Measurements from ENCODE around the gene OSBPL10. TPM values are rescaled to one million over a fixed set of nuclear protein-coding genes. Genes with fewer than 3 reads are reported as not detected.

The OSBPL10 gene
- total and polyA plus RNA-seq, 2 experiments from 2014 or later: 2.2 to 7.7 TPM

DNA sequence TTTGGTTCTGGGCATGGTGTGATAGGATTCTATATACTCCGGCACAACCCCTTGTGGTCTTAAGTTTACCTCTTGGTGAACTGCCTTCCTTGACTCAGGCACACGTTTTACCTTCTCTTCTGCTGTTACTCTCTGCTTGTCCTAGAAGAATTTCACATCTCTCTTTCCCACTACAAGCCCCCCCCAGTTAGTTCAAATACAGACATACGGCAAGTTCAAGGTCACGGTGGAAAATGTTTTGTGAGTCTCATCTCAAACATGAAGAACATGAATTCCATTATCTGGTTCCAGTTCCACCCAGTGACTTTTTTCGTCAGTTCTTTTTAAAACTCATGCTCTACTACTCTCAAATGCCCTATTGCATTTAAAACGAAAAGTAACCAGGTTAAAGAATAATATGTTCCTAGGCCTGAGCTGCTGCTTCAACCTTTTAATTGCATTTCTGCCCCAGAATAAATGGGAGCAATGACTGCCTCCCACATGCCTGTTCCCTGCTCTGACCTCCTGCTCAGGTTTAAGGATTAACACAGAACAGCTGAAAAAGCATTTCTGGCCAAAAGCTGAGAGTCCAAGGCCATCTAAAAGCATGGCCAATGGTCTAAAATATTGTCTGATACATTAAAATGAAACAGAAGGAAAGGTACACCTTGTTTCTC lies 132.8 kb downstream of the OSBPL10 start:
- Histone ChIP-seq H3K36me3 (no peaks in the 10 kb centered on the region), H3K4me3 (no peak overlapping the region), H3K27me3 (no peaks in the 10 kb centered on the region), H3K9me3 (ENCODE audit: low read depth) (no peaks in the 10 kb centered on the region), H3K27ac (no peak overlapping the region), H3K4me1 (ENCODE audit: low read depth) (peaks cover 11% of the 10 kb centered on the region)
- DNase-seq (ENCODE audit: low read depth in 1 of 2, low spot score in 1 of 2): no peak
- TF ChIP-seq, protein P1, sequence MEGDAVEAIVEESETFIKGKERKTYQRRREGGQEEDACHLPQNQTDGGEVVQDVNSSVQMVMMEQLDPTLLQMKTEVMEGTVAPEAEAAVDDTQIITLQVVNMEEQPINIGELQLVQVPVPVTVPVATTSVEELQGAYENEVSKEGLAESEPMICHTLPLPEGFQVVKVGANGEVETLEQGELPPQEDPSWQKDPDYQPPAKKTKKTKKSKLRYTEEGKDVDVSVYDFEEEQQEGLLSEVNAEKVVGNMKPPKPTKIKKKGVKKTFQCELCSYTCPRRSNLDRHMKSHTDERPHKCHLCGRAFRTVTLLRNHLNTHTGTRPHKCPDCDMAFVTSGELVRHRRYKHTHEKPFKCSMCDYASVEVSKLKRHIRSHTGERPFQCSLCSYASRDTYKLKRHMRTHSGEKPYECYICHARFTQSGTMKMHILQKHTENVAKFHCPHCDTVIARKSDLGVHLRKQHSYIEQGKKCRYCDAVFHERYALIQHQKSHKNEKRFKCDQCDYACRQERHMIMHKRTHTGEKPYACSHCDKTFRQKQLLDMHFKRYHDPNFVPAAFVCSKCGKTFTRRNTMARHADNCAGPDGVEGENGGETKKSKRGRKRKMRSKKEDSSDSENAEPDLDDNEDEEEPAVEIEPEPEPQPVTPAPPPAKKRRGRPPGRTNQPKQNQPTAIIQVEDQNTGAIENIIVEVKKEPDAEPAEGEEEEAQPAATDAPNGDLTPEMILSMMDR (IDR thresholded peaks at IDR 0.05; ENCODE audit: low read depth, low read length): no peak

DNA sequence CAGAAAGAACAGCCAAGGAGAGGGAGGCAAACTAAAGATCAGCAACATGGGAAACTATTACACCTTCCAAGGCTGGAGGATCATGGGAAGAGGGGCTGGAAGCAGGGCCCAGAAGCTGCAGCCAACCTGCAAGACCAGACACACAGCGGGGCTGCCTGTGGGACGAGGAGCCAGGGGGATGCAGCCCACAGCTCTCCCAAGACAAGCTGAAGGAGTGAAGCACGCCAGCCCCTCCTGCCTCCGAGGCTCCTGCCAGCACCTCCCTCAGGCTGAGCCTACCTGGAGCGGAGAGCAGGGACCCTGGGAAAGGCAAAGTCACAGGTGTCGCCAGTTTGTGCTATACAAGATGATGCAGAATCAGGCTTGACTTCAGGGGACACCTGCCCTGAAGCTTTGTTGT lies 133.3 kb downstream of the OSBPL10 start:
- Histone ChIP-seq H3K36me3 (no peaks in the 10 kb centered on the region), H3K27me3 (no peaks in the 10 kb centered on the region), H3K4me1 (ENCODE audit: low read depth) (peaks cover 11% of the 10 kb centered on the region), H3K9me3 (ENCODE audit: low read depth) (no peaks in the 10 kb centered on the region), H3K4me3 (no peak overlapping the region), H3K27ac (no peak overlapping the region)
- TF ChIP-seq, protein P1 (IDR thresholded peaks at IDR 0.05; ENCODE audit: low read depth, low read length): no peak
- no peak for DNase-seq (ENCODE audit: low read depth in 1 of 2, low spot score in 1 of 2)

DNA sequence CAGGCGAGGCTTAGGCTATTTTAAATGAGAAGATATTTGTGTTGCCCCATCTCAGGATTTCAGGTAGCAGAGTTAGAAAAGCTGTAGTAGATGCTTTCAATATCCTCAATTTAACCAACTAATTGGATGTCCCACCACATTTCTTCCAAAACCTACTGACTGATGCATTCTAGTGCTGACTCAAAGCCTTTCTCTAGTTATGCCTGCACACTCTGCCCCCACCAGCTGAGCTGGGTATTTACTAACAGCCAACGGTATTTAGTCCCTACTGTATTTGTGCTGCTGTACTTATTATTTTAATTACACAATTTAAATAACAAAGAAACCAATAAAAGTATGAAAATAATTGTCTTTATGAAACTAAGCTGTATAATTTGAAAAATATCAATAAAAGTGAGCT lies 139.5 kb downstream of the OSBPL10 start:
- no peaks in the 10 kb centered on the region for H3K36me3 ChIP-seq
- H3K9me3 ChIP-seq (ENCODE audit: low read depth): no peaks in the 10 kb centered on the region
- TF ChIP-seq, protein P1 (IDR thresholded peaks at IDR 0.05; ENCODE audit: low read depth, low read length): no peak
- H3K27me3 ChIP-seq: no peaks in the 10 kb centered on the region
- H3K4me3 ChIP-seq: no peak overlapping the region
- H3K4me1 ChIP-seq (ENCODE audit: low read depth): no peaks in the 10 kb centered on the region
- no peak overlapping the region for H3K27ac ChIP-seq
- DNase-seq (ENCODE audit: low read depth in 1 of 2, low spot score in 1 of 2): no peak

DNA sequence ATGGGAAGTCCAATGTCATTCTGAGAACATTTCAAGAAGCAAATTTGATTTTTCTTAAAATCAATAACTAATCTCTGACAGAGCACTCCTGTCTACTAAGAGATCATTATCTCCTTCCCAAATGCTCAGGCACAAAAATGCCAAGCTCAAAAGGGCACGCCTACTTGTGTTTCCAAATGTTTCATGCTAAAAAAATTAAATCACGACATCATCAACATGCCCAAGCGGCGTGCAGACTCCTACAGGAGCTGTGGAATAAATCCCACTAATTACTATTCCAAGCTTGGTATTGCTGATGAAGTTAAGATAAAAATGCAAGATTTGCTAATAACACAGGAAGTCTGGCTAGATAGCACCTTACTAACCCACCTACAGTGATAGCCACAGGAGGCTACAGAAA lies 140.8 kb downstream of the OSBPL10 start:
- TF ChIP-seq, protein P1 (IDR thresholded peaks at IDR 0.05; ENCODE audit: low read depth, low read length): no peak
- Histone ChIP-seq H3K4me3 (no peak overlapping the region), H3K4me1 (ENCODE audit: low read depth) (no peaks in the 10 kb centered on the region), H3K36me3 (no peaks in the 10 kb centered on the region), H3K27me3 (no peaks in the 10 kb centered on the region), H3K9me3 (ENCODE audit: low read depth) (no peaks in the 10 kb centered on the region), H3K27ac (no peak overlapping the region)
- DNase-seq (ENCODE audit: low read depth in 1 of 2, low spot score in 1 of 2): no peak

DNA sequence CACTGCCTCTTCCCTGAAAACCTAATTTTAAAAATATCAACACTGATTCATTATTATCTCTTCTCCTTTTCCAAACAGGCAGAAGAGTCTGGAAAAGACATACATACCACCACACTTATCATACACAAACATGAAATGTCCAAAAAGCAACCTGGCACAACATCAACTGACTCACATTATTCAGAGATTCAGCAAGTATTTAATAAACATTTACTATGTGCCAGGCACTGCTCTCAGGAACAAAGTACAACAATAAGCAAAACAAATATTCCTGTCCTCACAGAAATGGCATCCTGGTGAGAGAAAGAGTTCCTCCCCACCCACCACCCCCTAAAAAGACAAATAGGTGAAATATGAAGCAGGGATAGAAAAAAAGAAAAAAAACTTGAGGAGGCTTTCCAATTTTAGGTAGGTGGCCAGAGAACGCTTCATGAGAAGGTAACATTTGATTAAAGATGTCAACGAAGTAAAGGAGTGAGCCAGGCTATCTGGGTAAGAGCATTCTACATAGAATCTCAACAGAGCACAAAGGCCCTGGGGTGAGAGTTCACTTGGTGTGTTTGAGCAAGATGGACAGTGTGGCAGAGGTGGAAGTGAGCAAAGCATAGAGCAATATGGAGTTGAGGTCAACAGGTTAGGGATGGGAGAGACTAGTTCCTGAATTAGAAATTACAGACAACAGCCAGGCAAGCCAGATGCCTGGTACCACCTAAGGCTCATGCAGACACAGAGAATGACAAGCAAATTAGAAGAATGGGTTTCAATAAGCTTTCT lies 141.7 kb downstream of the OSBPL10 start:
- Histone ChIP-seq H3K4me3 (no peak overlapping the region), H3K27ac (no peak overlapping the region), H3K4me1 (ENCODE audit: low read depth) (no peaks in the 10 kb centered on the region), H3K36me3 (no peaks in the 10 kb centered on the region), H3K9me3 (ENCODE audit: low read depth) (no peaks in the 10 kb centered on the region), H3K27me3 (no peaks in the 10 kb centered on the region)
- peak in 1 of 2 donors; percentile 7 for DNase-seq (ENCODE audit: low read depth in 1 of 2, low spot score in 1 of 2)
- TF ChIP-seq, protein P1 (IDR thresholded peaks at IDR 0.05; ENCODE audit: low read depth, low read length): no peak

Measured in cardiac muscle cell (in vitro differentiated cells and primary cell).